ENCODE measurements around the gene UBE2R2. TPM values are rescaled to one million over a fixed set of nuclear protein-coding genes. Genes with fewer than 3 reads are reported as not detected.
"Not testable (repeated sequence)": the region's sequence is repeated elsewhere in the genome, so short reads cannot be mapped to it uniquely, and the experiment has no call there.

UBE2R2 gene
- total RNA-seq, 1 experiment from 2014 or later = 24.5 TPM

GRCh38 chr9:33861917-33862453 lies 45.0 kb downstream of the UBE2R2 start:
- H3K4me1 Mint-ChIP-seq (ENCODE audit: low read depth, unreplicated experiment) = peaks cover 27% of the 10 kb centered on the region
- DNase-seq = no peak
- H3K27ac Mint-ChIP-seq (ENCODE audit: unreplicated experiment) = no peak overlapping the region
- H3K9me3 Mint-ChIP-seq (ENCODE audit: low read depth, unreplicated experiment) = no peaks in the 10 kb centered on the region
- intact Hi-C loops (cut with micrococcal nuclease; ENCODE audit: unreplicated experiment) = no loop called here
- TF ChIP-seq CTCF (IDR thresholded peaks at IDR 0.05; ENCODE audit: unreplicated experiment) = no peak
- H3K27me3 Mint-ChIP-seq (ENCODE audit: unreplicated experiment) = no peaks in the 10 kb centered on the region
- no TSS peak for BruUV-seq (replicated peaks)
- H3K36me3 Mint-ChIP-seq (ENCODE audit: insufficient read depth, unreplicated experiment) = peaks cover 10% of the 10 kb centered on the region
- CTCF ChIA-PET = interaction anchor here (0.9 kb wide), 1 partner anchor 124 kb away, joined by 7 read pairs; no protein-coding TSS in a partner anchor
- no peak overlapping the region for H3K4me3 Mint-ChIP-seq (ENCODE audit: low read depth, unreplicated experiment)

GRCh38 chr9:33863027-33863426 lies 46.1 kb downstream of the UBE2R2 start:
- CTCF ChIA-PET; intact Hi-C loops (cut with micrococcal nuclease; ENCODE audit: unreplicated experiment): not testable (repeated sequence)

GRCh38 chr9:33867747-33868439 lies 50.9 kb downstream of the UBE2R2 start:
- Mint-ChIP-seq H3K27ac (ENCODE audit: unreplicated experiment) (no peak overlapping the region), H3K4me3 (ENCODE audit: low read depth, unreplicated experiment) (no peak overlapping the region), H3K9me3 (ENCODE audit: low read depth, unreplicated experiment) (no peaks in the 10 kb centered on the region), H3K27me3 (ENCODE audit: unreplicated experiment) (no peaks in the 10 kb centered on the region), H3K36me3 (ENCODE audit: insufficient read depth, unreplicated experiment) (peaks cover 10% of the 10 kb centered on the region), H3K4me1 (ENCODE audit: low read depth, unreplicated experiment) (peaks cover 11% of the 10 kb centered on the region)
- DNase-seq = no peak
- intact Hi-C loops (cut with micrococcal nuclease; ENCODE audit: unreplicated experiment) = no loop called here
- TF ChIP-seq CTCF (IDR thresholded peaks at IDR 0.05; ENCODE audit: unreplicated experiment) = no peak
- CTCF ChIA-PET = interaction anchor here (0.6 kb wide), 1 partner anchor 91 kb away, joined by 3 read pairs; no protein-coding TSS in a partner anchor
- no TSS peak for BruUV-seq (replicated peaks)

More at GRCh38 chr9:33863027-33863426, 46.1 kb downstream of the UBE2R2 start:
- BruUV-seq (replicated peaks); H3K27ac Mint-ChIP-seq (ENCODE audit: unreplicated experiment); H3K9me3 Mint-ChIP-seq (ENCODE audit: low read depth, unreplicated experiment); H3K27me3 Mint-ChIP-seq (ENCODE audit: unreplicated experiment); DNase-seq; H3K4me3 Mint-ChIP-seq (ENCODE audit: low read depth, unreplicated experiment); H3K36me3 Mint-ChIP-seq (ENCODE audit: insufficient read depth, unreplicated experiment): not testable (repeated sequence)
- H3K4me1 Mint-ChIP-seq (ENCODE audit: low read depth, unreplicated experiment) = peaks cover 31% of the 10 kb centered on the region

- no peaks in the 10 kb centered on the region for H3K27me3 Mint-ChIP-seq (ENCODE audit: unreplicated experiment)
- intact Hi-C loops (cut with micrococcal nuclease; ENCODE audit: unreplicated experiment) = no loop called here
- peaks cover 11% of the 10 kb centered on the region for H3K4me1 Mint-ChIP-seq (ENCODE audit: low read depth, unreplicated experiment)
- no peak overlapping the region for H3K27ac Mint-ChIP-seq (ENCODE audit: unreplicated experiment)
- no TSS peak for BruUV-seq (replicated peaks)
- no peak for DNase-seq
- TF ChIP-seq CTCF (IDR thresholded peaks at IDR 0.05; ENCODE audit: unreplicated experiment) = no peak
- no peaks in the 10 kb centered on the region for H3K9me3 Mint-ChIP-seq (ENCODE audit: low read depth, unreplicated experiment)
- CTCF ChIA-PET = no interaction called here
- peaks cover 10% of the 10 kb centered on the region for H3K36me3 Mint-ChIP-seq (ENCODE audit: insufficient read depth, unreplicated experiment)
- H3K4me3 Mint-ChIP-seq (ENCODE audit: low read depth, unreplicated experiment) = no peak overlapping the region
These were observed 51.5 kb downstream of the UBE2R2 start for GRCh38 chr9:33868440-33868973.

GRCh38 chr9:33869243-33869642 lies 52.3 kb downstream of the UBE2R2 start:
- CTCF ChIA-PET; intact Hi-C loops (cut with micrococcal nuclease; ENCODE audit: unreplicated experiment); H3K27me3 Mint-ChIP-seq (ENCODE audit: unreplicated experiment); H3K9me3 Mint-ChIP-seq (ENCODE audit: low read depth, unreplicated experiment); H3K36me3 Mint-ChIP-seq (ENCODE audit: insufficient read depth, unreplicated experiment); H3K4me3 Mint-ChIP-seq (ENCODE audit: low read depth, unreplicated experiment); BruUV-seq (replicated peaks); H3K27ac Mint-ChIP-seq (ENCODE audit: unreplicated experiment); DNase-seq: not testable (repeated sequence)
- H3K4me1 Mint-ChIP-seq (ENCODE audit: low read depth, unreplicated experiment) = peaks cover 11% of the 10 kb centered on the region

Measured in Calu3 (cell line).